OCI-LY1 (cell line): Measurements from ENCODE around the gene MRPL23.

Experiments
- H2AFZ ChIP-seq: fragments of 200-600 bp; sonication (generic), shearing (Covaris generic); 2 replicates; pipeline ENCODE4 v1.6.0; 2014; ENCODE audit warnings: antibody characterized with exemption, mild to moderate bottlenecking, low read length
- H3F3A ChIP-seq: fragments of 200-600 bp; sonication (generic), shearing (Covaris generic); 2 replicates; pipeline ENCODE4 v1.6.0; 2014; ENCODE audit warnings: mild to moderate bottlenecking, antibody characterized with exemption, low read length, moderate library complexity; ENCODE audit not compliant: insufficient read depth
- H3K27ac ChIP-seq: fragments of 200-600 bp; sonication (generic); 2 replicates; pipeline ENCODE4 v1.5.1; 2014; ENCODE audit warnings: low read length, mixed run types, mild to moderate bottlenecking, low read depth; ENCODE audit not compliant: poor library complexity, severe bottlenecking
- H3K27me3 ChIP-seq: fragments of 200-600 bp; sonication (generic); 2 replicates; pipeline ENCODE4 v1.6.0; 2014; ENCODE audit warnings: antibody characterized with exemption, mild to moderate bottlenecking, low read length, moderate library complexity; ENCODE audit not compliant: insufficient read depth
- H3K36me3 ChIP-seq: fragments of 200-600 bp; sonication (generic); 2 replicates; pipeline ENCODE4 v1.6.1; 2014; ENCODE audit warnings: mild to moderate bottlenecking, antibody characterized with exemption, low read length, moderate library complexity, mixed read lengths; ENCODE audit not compliant: insufficient read depth
- H3K4me1 ChIP-seq: fragments of 200-600 bp; sonication (generic); 2 replicates; pipeline ENCODE4 v1.5.1; 2014; ENCODE audit warnings: mild to moderate bottlenecking, low read length, moderate library complexity; ENCODE audit not compliant: insufficient read depth, severe bottlenecking
- H3K4me2 ChIP-seq: fragments of 200-600 bp; sonication (generic), shearing (Covaris generic); 2 replicates; pipeline ENCODE4 v1.6.1; 2014; ENCODE audit warnings: low read length
- H3K4me3 ChIP-seq: fragments of 200-600 bp; sonication (generic); 2 replicates; pipeline ENCODE4 v1.5.1; 2014; ENCODE audit warnings: low read length, low read depth, mild to moderate bottlenecking, mixed read lengths; ENCODE audit not compliant: poor library complexity, severe bottlenecking
- H3K79me2 ChIP-seq: fragments of 200-600 bp; shearing (Covaris generic); 2 replicates; pipeline ENCODE4 v1.6.1; 2016; ENCODE audit warnings: mixed run types, low read length, mixed read lengths; ENCODE audit not compliant: insufficient read depth
- H3K9ac ChIP-seq: fragments of 200-600 bp; sonication (generic), shearing (Covaris generic); 2 replicates; pipeline ENCODE4 v1.6.1; 2014; ENCODE audit warnings: mild to moderate bottlenecking, low read length, mixed read lengths
- H3K9me2 ChIP-seq: fragments of 200-600 bp; sonication (generic), shearing (Covaris generic); 2 replicates; pipeline ENCODE4 v1.6.1; 2014; ENCODE audit warnings: low read depth, mild to moderate bottlenecking, low read length, mixed read lengths
- H3K9me3 ChIP-seq: fragments of 200-600 bp; shearing (Covaris generic); 2 replicates; pipeline ENCODE4 v1.6.1; 2014; ENCODE audit warnings: low read length, mixed read lengths
- H4K20me1 ChIP-seq: fragments of 200-600 bp; sonication (generic), shearing (Covaris generic); 2 replicates; pipeline ENCODE4 v1.6.0; 2016; ENCODE audit warnings: mild to moderate bottlenecking, low read length; ENCODE audit not compliant: insufficient read depth
- EZH2 ChIP-seq: fragments of 200-600 bp; sonication (generic), shearing (Covaris generic); IDR thresholded peaks from 2 replicates; pipeline ENCODE4 v1.8.0; 2017; ENCODE audit warnings: borderline replicate concordance, mixed run types, mild to moderate bottlenecking, antibody characterized with exemption, low read length, moderate library complexity, mixed read lengths
- TF ChIP-seq, protein P1 (sequence below): fragments of 200-600 bp; sonication (generic), shearing (Covaris generic); IDR thresholded peaks from 2 replicates; pipeline ENCODE4 v1.5.1; 2017; ENCODE audit warnings: mild to moderate bottlenecking, antibody characterized with exemption, low read length, moderate library complexity, mixed read lengths

Gene MRPL23

DNA sequence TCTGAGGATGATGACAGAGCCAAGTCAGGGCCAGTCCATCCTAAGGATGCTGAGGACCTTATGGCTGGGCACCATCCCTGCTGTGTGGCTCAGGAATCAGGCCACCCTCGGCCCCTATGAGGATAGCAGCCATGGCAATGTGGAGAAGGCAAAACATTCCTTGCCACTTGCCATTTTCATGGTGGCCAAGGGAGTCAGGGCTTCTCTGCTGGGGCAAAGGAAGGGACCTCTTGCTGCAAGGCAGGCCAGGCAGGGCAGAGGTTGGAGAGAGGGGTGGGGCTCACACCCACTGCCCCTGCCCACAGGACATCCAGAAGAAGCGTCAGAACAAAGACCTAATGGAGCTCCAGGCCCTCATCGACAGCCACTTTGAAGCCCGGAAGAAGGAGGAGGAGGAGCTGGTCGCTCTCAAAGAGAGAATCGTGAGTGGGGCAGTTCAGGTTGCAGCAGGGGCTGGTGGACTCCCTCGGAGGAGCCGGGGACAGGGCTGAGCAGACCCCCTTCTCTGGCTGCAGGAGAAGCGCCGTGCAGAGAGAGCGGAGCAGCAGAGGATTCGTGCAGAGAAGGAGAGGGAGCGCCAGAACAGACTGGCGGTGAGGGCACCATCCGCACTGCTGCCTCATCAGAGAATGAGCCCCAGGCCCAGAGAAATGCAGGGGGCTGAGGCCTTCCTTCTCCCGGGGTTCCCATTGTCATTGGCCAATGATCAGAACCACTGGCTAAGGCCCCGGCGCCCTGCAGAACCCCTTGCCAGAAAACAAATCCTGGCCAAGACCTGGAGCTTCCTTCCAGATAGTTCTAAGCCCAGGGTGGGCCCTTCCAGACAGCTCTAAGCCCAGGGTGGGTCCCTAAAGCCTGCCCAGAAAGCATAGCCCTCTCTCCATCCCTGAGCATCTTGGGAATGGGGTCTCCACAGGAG, 13.5 kb upstream of the MRPL23 start:
- Histone ChIP-seq H3K9me3 (no peaks in the 10 kb centered on the region), H2AFZ (no peak overlapping the region), H3F3A (no peaks in the 10 kb centered on the region), H3K4me1 (no peaks in the 10 kb centered on the region), H3K27me3 (no peaks in the 10 kb centered on the region), H3K9ac (no peak overlapping the region), H3K9me2 (no peaks in the 10 kb centered on the region), H3K79me2 (no peaks in the 10 kb centered on the region), H3K27ac (no peak overlapping the region), H3K36me3 (no peaks in the 10 kb centered on the region), H4K20me1 (no peaks in the 10 kb centered on the region), H3K4me3 (no peak overlapping the region), H3K4me2 (no peak overlapping the region)
- TF ChIP-seq, protein P1, sequence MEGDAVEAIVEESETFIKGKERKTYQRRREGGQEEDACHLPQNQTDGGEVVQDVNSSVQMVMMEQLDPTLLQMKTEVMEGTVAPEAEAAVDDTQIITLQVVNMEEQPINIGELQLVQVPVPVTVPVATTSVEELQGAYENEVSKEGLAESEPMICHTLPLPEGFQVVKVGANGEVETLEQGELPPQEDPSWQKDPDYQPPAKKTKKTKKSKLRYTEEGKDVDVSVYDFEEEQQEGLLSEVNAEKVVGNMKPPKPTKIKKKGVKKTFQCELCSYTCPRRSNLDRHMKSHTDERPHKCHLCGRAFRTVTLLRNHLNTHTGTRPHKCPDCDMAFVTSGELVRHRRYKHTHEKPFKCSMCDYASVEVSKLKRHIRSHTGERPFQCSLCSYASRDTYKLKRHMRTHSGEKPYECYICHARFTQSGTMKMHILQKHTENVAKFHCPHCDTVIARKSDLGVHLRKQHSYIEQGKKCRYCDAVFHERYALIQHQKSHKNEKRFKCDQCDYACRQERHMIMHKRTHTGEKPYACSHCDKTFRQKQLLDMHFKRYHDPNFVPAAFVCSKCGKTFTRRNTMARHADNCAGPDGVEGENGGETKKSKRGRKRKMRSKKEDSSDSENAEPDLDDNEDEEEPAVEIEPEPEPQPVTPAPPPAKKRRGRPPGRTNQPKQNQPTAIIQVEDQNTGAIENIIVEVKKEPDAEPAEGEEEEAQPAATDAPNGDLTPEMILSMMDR = no peak
- no peak for TF ChIP-seq EZH2

DNA sequence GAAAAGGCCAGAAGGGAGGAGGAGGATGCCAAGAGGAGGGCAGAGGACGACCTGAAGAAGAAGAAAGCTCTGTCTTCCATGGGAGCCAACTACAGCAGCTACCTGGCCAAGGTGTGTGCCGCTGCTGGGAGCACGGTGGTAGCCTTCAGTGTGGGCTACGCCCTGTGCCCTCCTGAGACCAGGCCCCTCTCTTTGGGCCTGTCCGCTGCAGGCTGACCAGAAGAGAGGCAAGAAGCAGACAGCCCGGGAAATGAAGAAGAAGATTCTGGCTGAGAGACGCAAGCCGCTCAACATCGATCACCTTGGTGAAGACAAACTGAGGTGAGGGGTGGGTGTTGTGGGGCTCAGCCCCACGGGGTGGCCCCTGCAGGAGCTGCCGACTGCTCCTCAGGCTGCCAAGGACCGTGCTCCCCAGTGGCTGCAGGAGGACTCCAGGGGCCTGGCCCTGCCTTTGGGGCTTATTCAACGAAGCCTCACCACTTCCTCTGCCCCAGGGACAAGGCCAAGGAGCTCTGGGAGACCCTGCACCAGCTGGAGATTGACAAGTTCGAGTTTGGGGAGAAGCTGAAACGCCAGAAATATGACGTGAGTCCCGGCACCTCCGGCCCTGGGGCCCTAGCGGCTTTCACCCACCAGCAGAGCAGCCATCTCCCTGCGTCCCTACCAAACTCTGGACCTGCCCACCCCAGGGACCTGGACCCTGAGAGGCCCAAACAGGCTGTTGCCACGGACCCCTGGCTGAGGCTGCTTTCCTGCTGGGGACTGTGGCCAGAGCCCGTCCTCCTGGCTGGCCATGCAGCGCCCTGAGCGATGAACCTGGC, 12.6 kb upstream of the MRPL23 start:
- no peaks in the 10 kb centered on the region for H3F3A ChIP-seq
- H3K9ac ChIP-seq = no peak overlapping the region
- no peaks in the 10 kb centered on the region for H4K20me1 ChIP-seq
- H3K79me2 ChIP-seq = no peaks in the 10 kb centered on the region
- H3K27ac ChIP-seq = no peak overlapping the region
- no peak overlapping the region for H2AFZ ChIP-seq
- TF ChIP-seq, protein P1 = no peak
- no peak for TF ChIP-seq EZH2
- H3K9me3 ChIP-seq = no peaks in the 10 kb centered on the region
- H3K27me3 ChIP-seq = no peaks in the 10 kb centered on the region
- H3K9me2 ChIP-seq = no peaks in the 10 kb centered on the region
- no peaks in the 10 kb centered on the region for H3K4me1 ChIP-seq
- H3K4me3 ChIP-seq = no peak overlapping the region
- H3K36me3 ChIP-seq = no peaks in the 10 kb centered on the region
- no peak overlapping the region for H3K4me2 ChIP-seq

DNA sequence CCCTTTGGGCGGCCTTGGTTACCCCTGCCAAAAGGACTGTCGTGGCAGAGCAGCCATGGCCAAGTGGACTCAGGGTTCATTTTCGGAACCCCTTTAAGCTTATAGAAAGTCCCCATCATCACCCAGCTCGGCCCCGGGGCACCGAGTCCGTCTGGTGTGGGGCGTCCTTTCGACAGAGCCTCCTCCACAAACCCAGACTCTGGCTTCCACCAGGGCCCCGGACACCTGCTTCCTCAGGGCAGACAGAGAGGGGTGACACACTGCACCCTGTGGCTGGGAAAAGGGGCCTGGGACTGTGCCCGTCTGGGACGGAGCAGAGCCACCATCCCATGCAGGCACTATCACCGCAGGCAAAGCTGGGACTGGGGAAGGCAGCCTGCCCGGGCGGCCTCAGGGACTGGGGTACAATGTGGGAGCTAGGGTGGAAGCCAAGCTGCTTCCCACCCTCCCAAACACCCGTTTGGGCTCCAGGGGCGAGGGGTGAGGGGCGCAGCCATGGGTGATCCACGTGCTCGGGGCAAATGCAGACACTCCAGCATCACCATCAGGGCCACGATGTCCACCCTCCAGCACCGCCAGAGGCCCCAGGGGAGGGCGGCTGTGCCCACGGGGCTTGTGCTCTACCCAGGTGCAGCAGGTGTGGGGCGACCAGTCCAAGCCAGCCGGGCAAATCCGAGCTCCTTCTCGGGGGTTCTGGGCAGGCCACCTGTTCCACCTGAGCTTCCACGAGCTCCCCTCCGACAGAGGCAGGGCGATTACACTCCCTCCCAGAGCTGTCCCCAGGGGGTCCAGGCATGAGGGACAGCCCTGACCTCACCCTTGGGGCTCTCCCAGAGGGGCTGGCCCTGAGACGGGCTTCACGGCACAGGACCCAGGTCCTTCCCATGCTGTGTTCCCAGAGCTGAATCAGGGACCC, 11.7 kb upstream of the MRPL23 start:
- no peaks in the 10 kb centered on the region for H3K9me3 ChIP-seq
- no peak overlapping the region for H3K27ac ChIP-seq
- no peaks in the 10 kb centered on the region for H4K20me1 ChIP-seq
- H3K79me2 ChIP-seq = no peaks in the 10 kb centered on the region
- no peaks in the 10 kb centered on the region for H3K36me3 ChIP-seq
- H3K4me3 ChIP-seq = no peak overlapping the region
- H3K9me2 ChIP-seq = no peaks in the 10 kb centered on the region
- H3F3A ChIP-seq = no peaks in the 10 kb centered on the region
- H3K27me3 ChIP-seq = no peaks in the 10 kb centered on the region
- no peaks in the 10 kb centered on the region for H3K4me1 ChIP-seq
- H3K4me2 ChIP-seq = no peak overlapping the region
- TF ChIP-seq EZH2 = no peak
- TF ChIP-seq, protein P1 = no peak
- H3K9ac ChIP-seq = no peak overlapping the region
- no peak overlapping the region for H2AFZ ChIP-seq
